NCI-H446 treated with DMSO at 0.1 percent for 48 hours (cell line): ENCODE data around the gene CSH2.
"Not testable (repeated sequence)": the region's sequence is repeated elsewhere in the genome, so short reads cannot be mapped to it uniquely, and the experiment has no call there.

ENCODE experiments used
- DNase-seq: peaks from one replicate; lab custom pipeline; 2025; lab: John Stamatoyannopoulos, UW

CSH2 gene

GRCh38 chr17:63855185-63855584 lies 18.3 kb downstream of the CSH2 start:
- DNase-seq, result no peak

GRCh38 chr17:63854709-63855108 lies 18.8 kb downstream of the CSH2 start:
- DNase-seq, result no peak

- no peak for DNase-seq
Measured at GRCh38 chr17:63853260-63853659, 20.2 kb downstream of the CSH2 start.

GRCh38 chr17:63850401-63850800 lies 23.1 kb downstream of the CSH2 start:
- no peak for DNase-seq

GRCh38 chr17:63848834-63849689 lies 24.4 kb downstream of the CSH2 start:
- DNase-seq, result no peak

GRCh38 chr17:63847525-63848249 lies 25.8 kb downstream of the CSH2 start:
- no peak for DNase-seq

- no peak for DNase-seq
Measured at GRCh38 chr17:63845509-63845908, 28.0 kb downstream of the CSH2 start.

GRCh38 chr17:63843910-63844677 lies 29.4 kb downstream of the CSH2 start:
- DNase-seq, result no peak

- DNase-seq, result not testable (repeated sequence)
Measured at GRCh38 chr17:63843387-63843888, 30.0 kb downstream of the CSH2 start.

GRCh38 chr17:63842540-63843386 lies 30.7 kb downstream of the CSH2 start, which contains the start of gene SMARCD2:
Gene SMARCD2 (minus strand): TSS chr17:63842685. CDS start chr17:63842674, 11 bp downstream.
- peak; percentile 96 for DNase-seq

GRCh38 chr17:63842173-63842539 lies 31.3 kb downstream of the CSH2 start:
- DNase-seq, result no peak

GRCh38 chr17:63841350-63842172 lies 31.9 kb downstream of the CSH2 start:
- DNase-seq, result no peak

GRCh38 chr17:63840591-63841349 lies 32.7 kb downstream of the CSH2 start:
- DNase-seq, result peak; percentile 58

- DNase-seq, result peak; percentile 69
Measured at GRCh38 chr17:63838631-63839171, 34.8 kb downstream of the CSH2 start.

- no peak for DNase-seq
Measured at GRCh38 chr17:63837962-63838600, 35.4 kb downstream of the CSH2 start.

GRCh38 chr17:63837480-63837879 lies 36.0 kb downstream of the CSH2 start:
- no peak for DNase-seq

- DNase-seq, result no peak
Measured at GRCh38 chr17:63836811-63837210, 36.7 kb downstream of the CSH2 start.

GRCh38 chr17:63835167-63835720 lies 38.2 kb downstream of the CSH2 start:
- DNase-seq, result no peak
